ENCODE data around the gene CCR5. TPM values are rescaled to one million over a fixed set of nuclear protein-coding genes. Genes with fewer than 3 reads are reported as not detected.

Gene CCR5
- total RNA-seq, 1 experiment from 2014 or later, result not detected

GRCh38 chr3:46405301-46406019 lies 34.7 kb downstream of the CCR5 start:
- ChIA-PET POLR2A (interaction anchor here (0.6 kb wide), 1 partner anchor 223 kb away, joined by 3 read pairs; no protein-coding TSS in a partner anchor), CTCF (no interaction called here)
- Mint-ChIP-seq H3K4me3 (ENCODE audit: unreplicated experiment) (no peak overlapping the region), H3K36me3 (ENCODE audit: insufficient read depth, unreplicated experiment) (no peaks in the 10 kb centered on the region), H3K27me3 (ENCODE audit: insufficient read depth, unreplicated experiment) (no peaks in the 10 kb centered on the region), H3K27ac (ENCODE audit: low read depth, unreplicated experiment) (no peak overlapping the region), H3K9me3 (ENCODE audit: unreplicated experiment) (no peaks in the 10 kb centered on the region), H3K4me1 (ENCODE audit: insufficient read depth, unreplicated experiment) (no peaks in the 10 kb centered on the region)
- intact Hi-C loops (cut with micrococcal nuclease), result no loop called here
- TF ChIP-seq CTCF (IDR thresholded peaks at IDR 0.05; ENCODE audit: unreplicated experiment), result no peak
- BruUV-seq (replicated peaks), result no TSS peak
- DNase-seq (ENCODE audit: unreplicated experiment), result no peak

- DNase-seq (ENCODE audit: unreplicated experiment), result no peak
- CTCF ChIA-PET, result interaction anchor here (0.6 to 0.7 kb wide), 2 partner anchors 305 to 1015 kb away, joined by 3 read pairs; no protein-coding TSS in a partner anchor
- Mint-ChIP-seq H3K36me3 (ENCODE audit: insufficient read depth, unreplicated experiment) (no peaks in the 10 kb centered on the region), H3K9me3 (ENCODE audit: unreplicated experiment) (no peaks in the 10 kb centered on the region), H3K4me3 (ENCODE audit: unreplicated experiment) (no peak overlapping the region), H3K27me3 (ENCODE audit: insufficient read depth, unreplicated experiment) (no peaks in the 10 kb centered on the region), H3K27ac (ENCODE audit: low read depth, unreplicated experiment) (no peak overlapping the region), H3K4me1 (ENCODE audit: insufficient read depth, unreplicated experiment) (no peaks in the 10 kb centered on the region)
- no peak for TF ChIP-seq CTCF (IDR thresholded peaks at IDR 0.05; ENCODE audit: unreplicated experiment)
- intact Hi-C loops (cut with micrococcal nuclease), result no loop called here
- no TSS peak for BruUV-seq (replicated peaks)
- POLR2A ChIA-PET, result interaction anchor here (0.6 kb wide), 1 partner anchor 222 kb away, joined by 3 read pairs; no protein-coding TSS in a partner anchor
Measured at GRCh38 chr3:46406443-46406787, 35.7 kb downstream of the CCR5 start.

GRCh38 chr3:46406788-46407611 lies 36.3 kb downstream of the CCR5 start, which contains the start of the genes CCR5AS and CCRL2:
TSS of gene CCR5AS (minus strand) at chr3:46407066.
TSS of gene CCRL2 (plus strand) at chr3:46407259. CDS start at chr3:46408080, 821 bp downstream.
- no peak within 1 kb of the TSS for H3K4me3 Mint-ChIP-seq (ENCODE audit: unreplicated experiment)
- intact Hi-C loops (cut with micrococcal nuclease), result no loop called here
- ChIA-PET POLR2A (no interaction called here), CTCF (interaction anchor here (0.6 to 0.8 kb wide), 3 partner anchors 14 to 1015 kb away, joined by 3 to 4 read pairs (median 3); no protein-coding TSS in a partner anchor)
- DNase-seq (ENCODE audit: unreplicated experiment), result no peak
- H3K36me3 Mint-ChIP-seq (ENCODE audit: insufficient read depth, unreplicated experiment), result no peaks in the 10 kb centered on the region
- no peak within 1 kb of the TSS for H3K27ac Mint-ChIP-seq (ENCODE audit: low read depth, unreplicated experiment)
- H3K9me3 Mint-ChIP-seq (ENCODE audit: unreplicated experiment), result no peaks in the 10 kb centered on the region
- no peaks in the 10 kb centered on the region for H3K27me3 Mint-ChIP-seq (ENCODE audit: insufficient read depth, unreplicated experiment)
- no peak for TF ChIP-seq CTCF (IDR thresholded peaks at IDR 0.05; ENCODE audit: unreplicated experiment)
- no TSS peak for BruUV-seq (replicated peaks)
- no peaks in the 10 kb centered on the region for H3K4me1 Mint-ChIP-seq (ENCODE audit: insufficient read depth, unreplicated experiment)

GRCh38 chr3:46407970-46408369 lies 37.2 kb downstream of the CCR5 start:
- Mint-ChIP-seq H3K9me3 (ENCODE audit: unreplicated experiment) (no peaks in the 10 kb centered on the region), H3K27ac (ENCODE audit: low read depth, unreplicated experiment) (no peak overlapping the region), H3K27me3 (ENCODE audit: insufficient read depth, unreplicated experiment) (no peaks in the 10 kb centered on the region), H3K36me3 (ENCODE audit: insufficient read depth, unreplicated experiment) (no peaks in the 10 kb centered on the region), H3K4me3 (ENCODE audit: unreplicated experiment) (no peak overlapping the region), H3K4me1 (ENCODE audit: insufficient read depth, unreplicated experiment) (no peaks in the 10 kb centered on the region)
- TF ChIP-seq CTCF (IDR thresholded peaks at IDR 0.05; ENCODE audit: unreplicated experiment), result no peak
- CTCF ChIA-PET, result interaction anchor here (0.5 to 2.5 kb wide), 3 partner anchors 13 to 76 kb away, joined by 3 to 6 read pairs (median 4); no protein-coding TSS in a partner anchor
- intact Hi-C loops (cut with micrococcal nuclease), result no loop called here
- POLR2A ChIA-PET, result no interaction called here
- DNase-seq (ENCODE audit: unreplicated experiment), result no peak
- no TSS peak for BruUV-seq (replicated peaks)
